ENCODE data around the gene FBLN2.

The FBLN2 gene

GRCh38 chr3:13583251-13584180 is 34.6 kb downstream of the FBLN2 start:
- no peak for DNase-seq

GRCh38 chr3:13584427-13584891 is 35.5 kb downstream of the FBLN2 start:
- no peak for DNase-seq

- DNase-seq: no peak
Measured at GRCh38 chr3:13584901-13585300, 36.0 kb downstream of the FBLN2 start.

GRCh38 chr3:13587442-13587841 is 38.5 kb downstream of the FBLN2 start:
- no peak for DNase-seq

- DNase-seq: no peak
Measured at GRCh38 chr3:13588221-13588701, 39.3 kb downstream of the FBLN2 start.

- DNase-seq: no peak
Measured at GRCh38 chr3:13588993-13589392, 40.1 kb downstream of the FBLN2 start.

- no peak for DNase-seq
Measured at GRCh38 chr3:13590841-13591520, 42.1 kb downstream of the FBLN2 start.

- DNase-seq: no peak
Measured at GRCh38 chr3:13593615-13594014, 44.7 kb downstream of the FBLN2 start.

GRCh38 chr3:13594146-13594545 is 45.2 kb downstream of the FBLN2 start:
- no peak for DNase-seq

GRCh38 chr3:13594991-13595421 is 46.1 kb downstream of the FBLN2 start:
- DNase-seq: no peak

- no peak for DNase-seq
Measured at GRCh38 chr3:13595485-13595884, 46.6 kb downstream of the FBLN2 start.

GRCh38 chr3:13596426-13597205 is 47.7 kb downstream of the FBLN2 start:
- DNase-seq: no peak

- DNase-seq: no peak
Measured at GRCh38 chr3:13597661-13598060, 48.7 kb downstream of the FBLN2 start.

- no peak for DNase-seq
Measured at GRCh38 chr3:13598201-13598600, 49.3 kb downstream of the FBLN2 start.

GRCh38 chr3:13598926-13599886 is 50.3 kb downstream of the FBLN2 start:
- DNase-seq: no peak

- no peak for DNase-seq
Measured at GRCh38 chr3:13599887-13600450, 51.0 kb downstream of the FBLN2 start.

GRCh38 chr3:13600950-13601691 is 52.2 kb downstream of the FBLN2 start:
- DNase-seq: no peak

- DNase-seq: no peak
Measured at GRCh38 chr3:13601692-13602080, 52.8 kb downstream of the FBLN2 start.

- DNase-seq: no peak
Measured at GRCh38 chr3:13605555-13605954, 56.6 kb downstream of the FBLN2 start.

- DNase-seq: no peak
Measured at GRCh38 chr3:13607821-13608597, 59.1 kb downstream of the FBLN2 start.

All from midbrain (tissue), 1 donor.